Glomerular visceral epithelial cell (primary cell): ENCODE data around the gene EFEMP2.

Experiments
- DNase-seq: peaks from one replicate; pipeline ENCODE4 v3.0.0-alpha.2; 2016; ENCODE audit errors: extremely low spot score

EFEMP2 gene

DNA sequence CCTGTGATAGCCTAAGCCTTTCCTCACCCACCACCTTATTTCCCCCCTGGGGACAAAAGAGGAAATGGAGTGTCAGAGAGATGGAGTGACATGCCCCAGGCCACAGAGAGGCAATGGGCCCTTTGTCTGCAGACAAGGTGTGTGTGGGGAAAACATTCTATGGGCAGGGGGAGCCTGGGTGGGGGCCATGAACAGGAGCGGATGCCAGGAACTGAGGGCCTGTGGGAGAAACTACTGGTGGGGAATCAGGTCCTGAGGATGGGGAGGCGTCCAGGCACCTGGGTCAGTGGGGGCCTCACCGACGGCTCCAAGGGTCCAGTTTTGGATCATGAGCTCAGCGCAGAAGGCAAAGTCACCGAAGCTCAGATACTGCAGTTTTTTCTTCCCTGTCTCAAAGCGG is 12.6 kb upstream of the EFEMP2 start:
- no peak for DNase-seq

DNA sequence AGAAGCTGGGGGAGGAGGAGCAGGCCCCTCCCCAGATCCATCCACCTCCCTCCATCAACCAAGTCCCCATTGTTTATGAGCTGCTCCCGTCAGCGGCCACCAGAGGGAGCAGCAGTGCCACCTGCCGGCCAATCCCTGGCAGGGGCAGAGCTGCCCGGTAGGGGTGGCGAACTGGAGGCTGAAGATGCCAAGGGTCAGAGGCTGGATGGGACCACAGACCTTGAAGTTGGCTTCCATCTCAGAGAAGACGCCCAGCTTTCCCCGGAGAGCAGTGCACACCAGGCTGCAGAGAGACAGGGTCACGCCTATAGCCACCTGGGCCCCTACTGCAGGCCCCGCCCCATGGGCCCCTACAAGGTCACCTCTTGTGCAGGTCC is 12.1 kb upstream of the EFEMP2 start:
- DNase-seq: peak; percentile 82

- no peak for DNase-seq
Measured at GRCh38 chr11:65883786-65884715, 11.5 kb upstream of the EFEMP2 start.

- no peak for DNase-seq
Measured at GRCh38 chr11:65883058-65883761, 10.6 kb upstream of the EFEMP2 start.

DNA sequence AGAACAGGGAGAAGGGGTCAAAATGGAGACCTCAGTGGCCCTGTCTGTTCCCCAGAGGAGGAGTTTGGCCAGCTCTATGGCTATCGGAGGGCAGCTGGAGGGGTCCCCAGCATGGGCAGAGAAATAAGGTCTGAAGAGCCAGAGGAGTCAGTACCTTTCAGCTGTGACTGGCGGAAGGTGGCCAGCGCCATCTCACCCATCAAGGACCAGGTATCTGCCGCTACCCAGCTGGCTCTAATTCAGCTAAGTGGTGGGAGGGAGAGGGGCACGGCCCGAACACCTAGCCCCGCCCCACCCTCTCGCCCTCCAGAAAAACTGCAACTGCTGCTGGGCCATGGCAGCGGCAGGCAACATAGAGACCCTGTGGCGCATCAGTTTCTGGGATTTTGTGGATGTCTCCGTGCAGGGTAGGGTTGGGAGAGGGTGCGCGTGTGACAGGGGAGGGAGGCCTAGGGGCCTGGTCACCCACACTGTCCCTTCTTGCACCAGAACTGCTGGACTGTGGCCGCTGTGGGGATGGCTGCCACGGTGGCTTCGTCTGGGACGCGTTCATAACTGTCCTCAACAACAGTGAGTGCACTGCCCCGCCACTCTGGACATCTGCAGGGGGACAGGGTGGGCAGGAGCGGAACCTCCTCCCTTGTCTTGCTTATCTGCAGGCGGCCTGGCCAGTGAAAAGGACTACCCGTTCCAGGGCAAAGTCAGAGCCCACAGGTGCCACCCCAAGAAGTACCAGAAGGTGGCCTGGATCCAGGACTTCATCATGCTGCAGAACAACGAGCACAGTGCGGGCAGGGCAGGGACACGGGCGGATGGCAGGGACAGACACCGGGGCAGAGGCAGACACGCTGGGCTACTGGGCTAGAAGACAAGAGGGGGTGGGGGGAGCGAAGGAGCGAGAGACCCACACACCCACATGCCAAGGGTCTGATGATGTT is 9.8 kb upstream of the EFEMP2 start:
- DNase-seq: no peak

DNA sequence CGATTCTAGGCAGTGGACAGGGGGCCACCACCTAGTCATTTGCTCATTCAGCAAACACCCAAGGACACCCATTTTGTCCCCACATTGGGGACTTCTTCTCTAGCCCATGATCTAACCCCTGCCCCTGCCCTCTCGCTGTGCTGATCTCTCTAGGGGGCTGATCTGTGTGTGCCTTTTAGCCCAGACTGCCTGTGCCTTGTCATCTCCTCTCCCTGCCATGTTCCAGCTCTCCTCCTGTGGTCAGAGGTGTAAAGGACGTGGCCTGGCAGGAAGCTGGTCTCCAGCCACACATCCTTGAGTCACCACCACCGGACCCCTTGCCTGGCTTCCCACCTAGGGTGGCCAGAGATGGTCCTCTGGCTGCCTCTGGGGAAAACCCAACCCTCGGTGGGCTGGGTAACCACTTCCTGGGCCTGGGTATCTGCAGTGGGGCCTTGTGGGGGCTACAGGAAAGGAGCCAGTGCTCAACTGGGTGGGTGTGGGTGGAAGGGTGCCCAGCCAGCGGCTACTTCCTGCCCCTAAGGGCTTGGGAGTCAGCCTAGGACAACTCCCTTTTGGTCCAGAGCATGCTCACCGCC is 8.3 kb upstream of the EFEMP2 start:
- peak; percentile 75 for DNase-seq

GRCh38 chr11:65880027-65880426 is 7.4 kb upstream of the EFEMP2 start:
- no peak for DNase-seq

DNA sequence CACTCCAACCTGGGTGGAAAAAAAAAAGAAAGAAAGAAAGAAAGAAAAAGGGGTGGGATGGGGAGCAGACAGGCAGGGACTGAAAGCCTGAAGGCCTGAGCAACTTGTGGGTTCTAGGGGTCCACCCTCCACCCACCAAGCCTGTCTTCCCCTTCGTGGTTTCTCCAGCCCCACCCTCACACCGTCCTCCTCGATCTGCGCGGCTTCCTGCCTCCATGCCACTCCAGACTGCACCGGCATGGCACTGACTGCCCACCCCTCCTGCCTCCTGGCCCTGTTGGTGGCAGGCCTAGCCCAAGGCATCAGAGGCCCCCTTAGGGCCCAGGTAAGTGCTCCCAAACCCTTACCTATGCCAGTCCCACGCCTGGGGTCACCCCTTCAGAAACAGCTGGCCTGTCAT is 7.0 kb upstream of the EFEMP2 start, which contains the start of gene CTSW:
TSS of gene CTSW (plus strand) at position 221 of the 400 bp plus-strand sequence. CDS start at position 239, 18 bp downstream.
- no peak for DNase-seq

GRCh38 chr11:65873318-65874156 is 937 bp upstream of the EFEMP2 start:
- DNase-seq: peak; percentile 95

DNA sequence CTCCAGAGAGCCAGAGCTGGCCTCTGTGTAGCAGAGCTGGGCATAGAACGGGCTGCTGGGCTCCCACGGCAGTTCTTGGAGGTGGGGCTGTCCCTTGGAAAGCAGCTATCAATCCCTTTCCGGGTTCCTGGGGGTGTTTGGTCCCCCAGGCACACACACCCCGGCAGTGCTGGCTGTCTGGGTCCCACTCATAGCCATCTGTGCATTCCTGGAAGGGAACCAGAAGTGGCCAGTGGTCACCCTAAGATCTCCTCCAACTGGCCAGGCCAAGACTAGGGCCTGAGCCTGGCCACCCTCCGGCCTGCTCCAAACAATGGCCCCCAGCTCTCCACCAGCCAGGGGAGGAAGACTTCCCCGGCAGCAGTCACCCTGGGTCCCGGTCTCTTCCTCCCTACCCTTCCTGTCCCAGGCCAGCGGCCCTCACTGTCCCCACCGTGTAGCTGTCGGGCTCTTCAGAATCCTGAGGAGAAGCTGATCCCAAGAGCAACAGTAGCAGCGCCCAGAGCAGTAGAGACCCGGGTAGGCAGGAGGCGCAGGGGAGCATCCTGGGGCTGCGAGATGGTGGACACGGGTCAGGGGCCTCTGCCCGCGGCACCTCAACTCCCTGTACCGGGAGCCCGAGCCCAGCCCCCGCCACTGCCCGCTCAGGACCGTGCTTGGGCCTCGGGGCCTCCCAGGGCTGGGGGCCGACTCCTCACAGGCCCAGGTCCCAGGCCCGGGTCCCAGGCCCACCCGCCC is 620 bp downstream of the EFEMP2 start:
- DNase-seq: no peak

DNA sequence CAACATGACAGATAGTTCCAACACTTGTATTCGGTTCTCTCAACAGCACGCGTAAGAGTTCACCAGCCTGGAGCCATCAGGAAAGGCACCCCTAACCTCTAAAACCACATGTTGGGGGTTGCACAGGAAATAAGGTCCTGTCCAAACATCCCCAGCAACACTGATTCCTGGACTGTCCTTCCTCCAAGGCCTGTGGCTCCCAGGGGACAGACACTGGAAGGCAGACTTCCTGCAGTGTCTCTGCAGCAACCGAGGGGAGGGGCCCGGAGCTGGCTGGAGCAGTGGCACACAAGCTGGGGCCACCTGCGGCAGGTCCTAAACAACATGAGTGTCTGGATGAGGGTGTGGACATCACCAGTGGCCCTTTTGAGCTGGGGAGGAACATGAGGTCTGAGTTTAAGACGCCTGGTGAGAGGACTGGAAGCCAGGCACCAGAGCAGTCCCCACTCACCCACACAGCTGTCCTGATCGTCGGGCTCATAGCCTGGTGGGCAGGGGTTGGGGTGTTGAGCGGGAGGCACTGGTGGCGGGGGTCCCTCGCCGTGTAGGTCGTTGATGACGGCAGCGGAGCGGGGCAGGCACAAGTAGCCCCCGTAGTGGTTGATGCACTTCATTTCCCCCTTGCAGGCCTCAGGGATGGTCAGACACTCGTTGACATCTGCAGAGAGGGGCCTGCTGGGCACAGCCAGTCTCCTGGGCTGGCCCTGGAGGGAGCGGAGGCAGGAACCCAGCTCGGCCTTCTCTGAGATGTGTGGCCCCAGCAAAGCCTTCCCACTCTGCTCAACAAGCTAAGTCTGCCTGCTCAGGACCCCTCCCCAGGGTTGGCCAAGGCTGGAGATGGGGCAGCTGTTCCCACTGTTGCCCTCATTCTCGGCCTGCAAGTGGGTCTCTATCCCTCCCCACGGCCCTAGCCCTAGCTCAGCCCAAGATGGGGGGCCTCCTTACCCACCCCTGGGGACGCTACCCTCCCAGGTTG is 1.6 kb downstream of the EFEMP2 start:
- DNase-seq: no peak

DNA sequence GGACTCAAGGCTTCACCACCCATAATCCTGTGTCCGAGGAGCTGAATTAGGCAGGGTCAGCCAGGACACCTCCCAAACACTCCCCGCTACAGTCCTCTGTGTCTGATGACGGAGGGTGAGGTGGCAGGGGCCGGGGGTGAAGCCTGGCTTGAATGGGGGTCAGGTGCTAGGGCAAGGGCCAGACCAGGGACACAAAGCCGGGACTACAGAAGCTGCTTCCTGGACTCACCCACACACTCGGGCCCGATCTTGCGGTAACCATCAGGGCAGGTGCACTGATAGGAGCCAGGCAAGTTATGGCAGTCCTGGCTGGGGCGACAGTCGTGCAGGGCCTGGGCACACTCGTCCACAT is 2.3 kb downstream of the EFEMP2 start:
- DNase-seq: no peak

GRCh38 chr11:65869643-65870306 is 2.8 kb downstream of the EFEMP2 start:
- DNase-seq: no peak

DNA sequence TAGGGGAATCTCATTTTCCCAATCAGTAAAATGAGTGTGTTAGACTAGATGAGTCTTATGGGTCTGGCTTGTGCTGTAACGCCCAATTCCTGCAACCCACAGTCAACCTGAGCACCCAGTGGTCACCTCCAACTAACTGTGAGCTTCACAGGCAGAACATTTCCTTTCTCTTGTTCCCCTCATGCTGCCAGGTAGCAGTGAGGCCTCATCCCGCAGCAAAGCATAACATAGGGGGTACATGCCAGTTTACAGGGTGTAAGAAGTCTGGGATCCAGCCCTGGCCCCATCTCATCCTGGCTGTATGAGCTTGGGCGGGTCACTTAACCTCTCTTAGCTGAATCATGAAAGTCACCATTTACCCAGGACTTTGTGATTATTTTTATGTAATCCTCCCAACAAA is 3.7 kb downstream of the EFEMP2 start:
- no peak for DNase-seq

DNA sequence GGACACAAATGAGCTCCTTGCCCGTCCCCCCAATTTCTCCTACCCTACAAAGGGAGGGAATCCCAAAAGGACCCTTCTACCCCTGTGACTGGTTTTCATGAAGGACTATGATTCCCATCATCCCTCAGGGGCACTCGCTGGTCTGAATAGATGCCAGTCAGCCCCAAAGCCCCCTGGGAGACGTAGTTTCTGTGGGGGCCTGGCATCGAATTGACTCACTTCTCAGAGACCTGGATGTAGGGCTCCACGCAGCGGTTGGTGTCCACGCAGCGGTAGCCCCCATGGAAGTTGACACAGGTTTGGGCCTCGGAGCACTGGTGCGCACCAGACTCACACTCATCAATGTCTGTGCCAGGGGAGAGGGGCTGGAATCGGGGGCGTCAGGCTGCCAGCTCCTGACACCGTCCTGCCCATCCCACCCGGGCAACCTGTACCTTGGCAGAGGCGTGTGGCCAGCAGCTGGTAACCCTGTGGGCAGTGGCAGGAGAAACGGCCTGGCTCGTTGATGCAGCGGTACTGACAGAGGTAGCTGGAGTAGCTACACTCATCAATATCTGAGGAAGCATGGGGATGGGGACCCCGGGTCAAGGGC is 4.4 kb downstream of the EFEMP2 start:
- no peak for DNase-seq

GRCh38 chr11:65867284-65868071 is 5.1 kb downstream of the EFEMP2 start:
- no peak for DNase-seq
